ENCODE data around the gene CFTR.

DNA sequence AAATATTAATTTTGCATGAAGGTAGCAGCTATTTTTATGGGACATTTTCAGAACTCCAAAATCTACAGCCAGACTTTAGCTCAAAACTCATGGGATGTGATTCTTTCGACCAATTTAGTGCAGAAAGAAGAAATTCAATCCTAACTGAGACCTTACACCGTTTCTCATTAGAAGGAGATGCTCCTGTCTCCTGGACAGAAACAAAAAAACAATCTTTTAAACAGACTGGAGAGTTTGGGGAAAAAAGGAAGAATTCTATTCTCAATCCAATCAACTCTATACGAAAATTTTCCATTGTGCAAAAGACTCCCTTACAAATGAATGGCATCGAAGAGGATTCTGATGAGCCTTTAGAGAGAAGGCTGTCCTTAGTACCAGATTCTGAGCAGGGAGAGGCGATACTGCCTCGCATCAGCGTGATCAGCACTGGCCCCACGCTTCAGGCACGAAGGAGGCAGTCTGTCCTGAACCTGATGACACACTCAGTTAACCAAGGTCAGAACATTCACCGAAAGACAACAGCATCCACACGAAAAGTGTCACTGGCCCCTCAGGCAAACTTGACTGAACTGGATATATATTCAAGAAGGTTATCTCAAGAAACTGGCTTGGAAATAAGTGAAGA, 112.3 kb downstream of the CFTR start:
- TF ChIP-seq, protein P1, sequence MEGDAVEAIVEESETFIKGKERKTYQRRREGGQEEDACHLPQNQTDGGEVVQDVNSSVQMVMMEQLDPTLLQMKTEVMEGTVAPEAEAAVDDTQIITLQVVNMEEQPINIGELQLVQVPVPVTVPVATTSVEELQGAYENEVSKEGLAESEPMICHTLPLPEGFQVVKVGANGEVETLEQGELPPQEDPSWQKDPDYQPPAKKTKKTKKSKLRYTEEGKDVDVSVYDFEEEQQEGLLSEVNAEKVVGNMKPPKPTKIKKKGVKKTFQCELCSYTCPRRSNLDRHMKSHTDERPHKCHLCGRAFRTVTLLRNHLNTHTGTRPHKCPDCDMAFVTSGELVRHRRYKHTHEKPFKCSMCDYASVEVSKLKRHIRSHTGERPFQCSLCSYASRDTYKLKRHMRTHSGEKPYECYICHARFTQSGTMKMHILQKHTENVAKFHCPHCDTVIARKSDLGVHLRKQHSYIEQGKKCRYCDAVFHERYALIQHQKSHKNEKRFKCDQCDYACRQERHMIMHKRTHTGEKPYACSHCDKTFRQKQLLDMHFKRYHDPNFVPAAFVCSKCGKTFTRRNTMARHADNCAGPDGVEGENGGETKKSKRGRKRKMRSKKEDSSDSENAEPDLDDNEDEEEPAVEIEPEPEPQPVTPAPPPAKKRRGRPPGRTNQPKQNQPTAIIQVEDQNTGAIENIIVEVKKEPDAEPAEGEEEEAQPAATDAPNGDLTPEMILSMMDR (IDR thresholded peaks at IDR 0.05; ENCODE audit: insufficient read depth, low read length, poor library complexity, severe bottlenecking): no peak
- no peak for TF ChIP-seq EZH2phosphoT487 (conservative IDR thresholded peaks at IDR 0.05; ENCODE audit: low read length)
